Astrocyte (in vitro differentiated cells and primary cell): ENCODE results near the gene MYL9. TPM values are rescaled to one million over a fixed set of nuclear protein-coding genes. Genes with fewer than 3 reads are reported as not detected.
A peak's percentile ranks its signal among the peaks of the same experiment; 100 is the strongest.

Experiments used
- DNase-seq: peaks from one replicate; pipeline ENCODE4 v3.0.0-alpha.2; 2010; ENCODE audit warnings: low read depth
- FAIRE-seq: peaks from 2 replicates; lab custom pipeline; 2011; peaks lifted over from hg19 to GRCh38; lab: Jason Lieb, UNC
- H2AFZ ChIP-seq: 2 replicates; pipeline ENCODE4 v1.6.0; 2012; ENCODE audit warnings: low read depth, low read length, inconsistent platforms
- H3K27ac ChIP-seq: 2 replicates; pipeline ENCODE4 v1.5.1; 2011; ENCODE audit warnings: low read depth, low read length, inconsistent platforms
- H3K27me3 ChIP-seq: 2 replicates; pipeline ENCODE4 v1.6.0; 2011; ENCODE audit warnings: low read length, inconsistent platforms; ENCODE audit not compliant: insufficient read depth
- H3K36me3 ChIP-seq: 2 replicates; pipeline ENCODE4 v1.5.1; 2011; ENCODE audit warnings: low read length, inconsistent platforms; ENCODE audit not compliant: insufficient read depth
- H3K4me1 ChIP-seq: 2 replicates; pipeline ENCODE4 v1.5.1; 2011; ENCODE audit warnings: low read length, inconsistent platforms; ENCODE audit not compliant: insufficient read depth
- H3K4me2 ChIP-seq: 2 replicates; pipeline ENCODE4 v1.6.0; 2012; ENCODE audit warnings: low read length, inconsistent platforms
- H3K4me3 ChIP-seq: 2 replicates; pipeline ENCODE4 v1.5.1; 2011; ENCODE audit warnings: low read depth, mild to moderate bottlenecking, low read length, inconsistent platforms; ENCODE audit not compliant: insufficient read depth
- H3K79me2 ChIP-seq: 2 replicates; pipeline ENCODE4 v1.6.0; 2012; ENCODE audit warnings: mild to moderate bottlenecking, low read length, inconsistent platforms; ENCODE audit not compliant: insufficient read depth
- H3K9ac ChIP-seq: 2 replicates; pipeline ENCODE4 v1.6.0; 2012; ENCODE audit warnings: mild to moderate bottlenecking, low read length, inconsistent platforms
- H3K9me3 ChIP-seq: 2 replicates; pipeline ENCODE4 v1.5.1; 2012; ENCODE audit warnings: low read depth, mild to moderate bottlenecking, low read length, inconsistent platforms; ENCODE audit not compliant: insufficient read depth
- H4K20me1 ChIP-seq: 2 replicates; pipeline ENCODE4 v1.6.0; 2012; ENCODE audit warnings: low read length, inconsistent platforms; ENCODE audit not compliant: insufficient read depth
- H3K27ac Mint-ChIP-seq: one replicate; pipeline ENCODE4 v1.8.0; 2021; ENCODE audit warnings: mild to moderate bottlenecking, mixed read lengths; ENCODE audit not compliant: unreplicated experiment
- H3K27me3 Mint-ChIP-seq: one replicate; pipeline ENCODE4 v1.8.0; 2021; ENCODE audit warnings: low read depth, mixed read lengths; ENCODE audit not compliant: unreplicated experiment
- H3K36me3 Mint-ChIP-seq: one replicate; pipeline ENCODE4 v1.8.0; 2021; ENCODE audit warnings: low read depth, mixed read lengths; ENCODE audit not compliant: unreplicated experiment
- H3K4me1 Mint-ChIP-seq: one replicate; pipeline ENCODE4 v1.8.0; 2021; ENCODE audit warnings: low read depth, mixed read lengths; ENCODE audit not compliant: unreplicated experiment
- H3K4me3 Mint-ChIP-seq: one replicate; pipeline ENCODE4 v1.8.0; 2021; ENCODE audit warnings: mild to moderate bottlenecking, moderate library complexity, mixed read lengths; ENCODE audit not compliant: unreplicated experiment
- H3K9me3 Mint-ChIP-seq: one replicate; pipeline ENCODE4 v1.8.0; 2021; ENCODE audit warnings: mild to moderate bottlenecking, mixed read lengths; ENCODE audit not compliant: unreplicated experiment
- CTCF ChIP-seq: IDR thresholded peaks from 2 replicates; pipeline ENCODE4 v1.5.1; 2011; ENCODE audit warnings: low read depth, mild to moderate bottlenecking, inconsistent platforms, low read length, moderate library complexity; ENCODE audit not compliant: insufficient read depth
- EZH2 ChIP-seq: IDR thresholded peaks from 2 replicates; pipeline ENCODE4 v1.6.1; 2012; ENCODE audit warnings: mild to moderate bottlenecking, low read length, inconsistent platforms; ENCODE audit not compliant: insufficient read depth
- total RNA-seq: library from RNA; stranded (reverse); gene quantifications from 2 replicates; pipeline ENCODE4 v1.2.1, GENCODE V29; 2021

MYL9 gene
- total RNA-seq, 1 donor from 2014 or later = 1,247 TPM

- no peak overlapping the region for H3K9ac ChIP-seq
- no peak for FAIRE-seq
- Mint-ChIP-seq H3K4me3 (peak overlapping the region; percentile 82), H3K36me3 (peaks cover 2% of the 10 kb centered on the region), H3K27me3 (no peaks in the 10 kb centered on the region), H3K9me3 (no peaks in the 10 kb centered on the region), H3K4me1 (peaks cover 37% of the 10 kb centered on the region), H3K27ac (peak overlapping the region; percentile 96)
- H3K27ac ChIP-seq = no peak overlapping the region
- H3K27me3 ChIP-seq = no peaks in the 10 kb centered on the region
- peaks cover 28% of the 10 kb centered on the region for H3K4me1 ChIP-seq
- H2AFZ ChIP-seq = no peak overlapping the region
- H3K4me3 ChIP-seq = no peak overlapping the region
- H4K20me1 ChIP-seq = peaks cover 21% of the 10 kb centered on the region
- H3K4me2 ChIP-seq = peak overlapping the region; percentile 94
- TF ChIP-seq EZH2 (no peak), CTCF (no peak)
- no peak for DNase-seq
- H3K9me3 ChIP-seq = no peaks in the 10 kb centered on the region
- H3K79me2 ChIP-seq = peaks cover 22% of the 10 kb centered on the region
- no peaks in the 10 kb centered on the region for H3K36me3 ChIP-seq
Observed at GRCh38 chr20:36571564-36572504, 30.5 kb downstream of the MYL9 start.

GRCh38 chr20:36572701-36573102 lies 31.4 kb downstream of the MYL9 start:
- Histone ChIP-seq H3K79me2 (peaks cover 31% of the 10 kb centered on the region), H3K9ac (peak overlapping the region; percentile 78), H3K4me3 (peak overlapping the region; percentile 56), H3K27ac (peak overlapping the region; percentile 57), H4K20me1 (peaks cover 27% of the 10 kb centered on the region), H3K4me2 (peak overlapping the region; percentile 94), H2AFZ (peak overlapping the region; percentile 90), H3K36me3 (no peaks in the 10 kb centered on the region), H3K4me1 (peaks cover 28% of the 10 kb centered on the region), H3K27me3 (no peaks in the 10 kb centered on the region), H3K9me3 (no peaks in the 10 kb centered on the region)
- FAIRE-seq (no peak), DNase-seq (peak; percentile 24)
- Mint-ChIP-seq H3K36me3 (peaks cover 2% of the 10 kb centered on the region), H3K4me3 (peak overlapping the region; percentile 82), H3K27me3 (no peaks in the 10 kb centered on the region), H3K27ac (peak overlapping the region; percentile 96), H3K9me3 (no peaks in the 10 kb centered on the region), H3K4me1 (peaks cover 37% of the 10 kb centered on the region)
- TF ChIP-seq EZH2 = no peak

- FAIRE-seq = no peak
- Histone ChIP-seq H3K4me3 (peak within 1 kb of the TSS; percentile 69), H4K20me1 (peaks cover 32% of the 10 kb centered on the region), H3K27ac (peak within 1 kb of the TSS; percentile 66), H2AFZ (peak within 1 kb of the TSS; percentile 90), H3K27me3 (no peaks in the 10 kb centered on the region), H3K4me2 (peak within 1 kb of the TSS; percentile 94), H3K79me2 (peaks cover 37% of the 10 kb centered on the region), H3K9me3 (no peaks in the 10 kb centered on the region), H3K36me3 (no peaks in the 10 kb centered on the region), H3K4me1 (peaks cover 28% of the 10 kb centered on the region), H3K9ac (peak within 1 kb of the TSS; percentile 87)
- TF ChIP-seq EZH2 = no peak
- no peak for TF ChIP-seq CTCF
- peak within 1 kb of the TSS; percentile 96 for H3K27ac Mint-ChIP-seq
- peak; percentile 67 for DNase-seq
- H3K4me3 Mint-ChIP-seq = peak within 1 kb of the TSS; percentile 97
- H3K4me1 Mint-ChIP-seq = peaks cover 37% of the 10 kb centered on the region
- peaks cover 2% of the 10 kb centered on the region for H3K36me3 Mint-ChIP-seq
- no peaks in the 10 kb centered on the region for H3K27me3 Mint-ChIP-seq
- no peaks in the 10 kb centered on the region for H3K9me3 Mint-ChIP-seq
Observed at GRCh38 chr20:36573103-36573797, 31.9 kb downstream of the MYL9 start, which contains the start of gene TGIF2. TSS of gene TGIF2 (plus strand) at chr20:36573597. CDS start at chr20:36578775, 5,178 bp downstream.
